Measurements from ENCODE around the gene TPM4.

GRCh38 chr19:16111160-16111908 is 35.0 kb downstream of the TPM4 start, which contains the start of gene RAB8A:
- TF ChIP-seq CTCF (IDR thresholded peaks at IDR 0.05) (peak; percentile 93 to 99 (median 98)), POLR2A (IDR thresholded peaks at IDR 0.05) (no peak)

Measured in heart left ventricle (tissue), 13 donors.